ENCODE results near the gene CTXN2. TPM values are rescaled to one million over a fixed set of nuclear protein-coding genes. Genes with fewer than 3 reads are reported as not detected.

CTXN2 gene
- total RNA-seq, 2 experiments from 2014 or later: not detected

- Mint-ChIP-seq H3K9me3 (no peaks in the 10 kb centered on the region), H3K27me3 (peaks cover 18% of the 10 kb centered on the region), H3K27ac (no peak overlapping the region), H3K4me1 (ENCODE audit: low read depth) (no peaks in the 10 kb centered on the region), H3K4me3 (no peak overlapping the region), H3K36me3 (ENCODE audit: low read depth) (no peaks in the 10 kb centered on the region)
- no peak for TF ChIP-seq CTCF (IDR thresholded peaks at IDR 0.05)
- ChIA-PET CTCF (no interaction called here), POLR2A (no interaction called here)
- ATAC-seq (no peak), DNase-seq (no peak)
- intact Hi-C loops (cut with micrococcal nuclease): no loop called here
These were observed 10.6 kb downstream of the CTXN2 start for GRCh38 chr15:48202068-48202467.

GRCh38 chr15:48205981-48206380 lies 14.5 kb downstream of the CTXN2 start, which contains the start of gene SLC12A1:
Gene SLC12A1 (plus strand): TSS chr15:48206302. CDS start chr15:48207720, 1,418 bp downstream.
- no peaks in the 10 kb centered on the region for H3K36me3 Mint-ChIP-seq (ENCODE audit: low read depth)
- H3K27ac Mint-ChIP-seq: no peak within 1 kb of the TSS
- H3K4me3 Mint-ChIP-seq: no peak within 1 kb of the TSS
- no peaks in the 10 kb centered on the region for H3K9me3 Mint-ChIP-seq
- DNase-seq (no peak), ATAC-seq (no peak)
- no peak for TF ChIP-seq CTCF (IDR thresholded peaks at IDR 0.05)
- peaks cover 23% of the 10 kb centered on the region for H3K27me3 Mint-ChIP-seq
- H3K4me1 Mint-ChIP-seq (ENCODE audit: low read depth): no peaks in the 10 kb centered on the region
- POLR2A ChIA-PET: no interaction called here
- CTCF ChIA-PET: no interaction called here
- intact Hi-C loops (cut with micrococcal nuclease): no loop called here

- TF ChIP-seq CTCF (IDR thresholded peaks at IDR 0.05): no peak
- DNase-seq: no peak
- POLR2A ChIA-PET: no interaction called here
- H3K36me3 Mint-ChIP-seq (ENCODE audit: low read depth): no peaks in the 10 kb centered on the region
- no peak overlapping the region for H3K27ac Mint-ChIP-seq
- H3K4me1 Mint-ChIP-seq (ENCODE audit: low read depth): no peaks in the 10 kb centered on the region
- no peak for ATAC-seq
- peaks cover 8% of the 10 kb centered on the region for H3K27me3 Mint-ChIP-seq
- intact Hi-C loops (cut with micrococcal nuclease): no loop called here
- H3K4me3 Mint-ChIP-seq: no peak overlapping the region
- H3K9me3 Mint-ChIP-seq: no peaks in the 10 kb centered on the region
- CTCF ChIA-PET: no interaction called here
These were observed 29.8 kb downstream of the CTXN2 start for GRCh38 chr15:48221261-48221660.

- ATAC-seq (no peak), DNase-seq (no peak)
- intact Hi-C loops (cut with micrococcal nuclease): no loop called here
- CTCF ChIA-PET: no interaction called here
- TF ChIP-seq CTCF (IDR thresholded peaks at IDR 0.05): no peak
- Mint-ChIP-seq H3K4me3 (no peak overlapping the region), H3K9me3 (no peaks in the 10 kb centered on the region), H3K36me3 (ENCODE audit: low read depth) (no peaks in the 10 kb centered on the region), H3K4me1 (ENCODE audit: low read depth) (no peaks in the 10 kb centered on the region), H3K27ac (no peak overlapping the region), H3K27me3 (peaks cover 8% of the 10 kb centered on the region)
- POLR2A ChIA-PET: no interaction called here
These were observed 30.4 kb downstream of the CTXN2 start for GRCh38 chr15:48221885-48222284.

DNA sequence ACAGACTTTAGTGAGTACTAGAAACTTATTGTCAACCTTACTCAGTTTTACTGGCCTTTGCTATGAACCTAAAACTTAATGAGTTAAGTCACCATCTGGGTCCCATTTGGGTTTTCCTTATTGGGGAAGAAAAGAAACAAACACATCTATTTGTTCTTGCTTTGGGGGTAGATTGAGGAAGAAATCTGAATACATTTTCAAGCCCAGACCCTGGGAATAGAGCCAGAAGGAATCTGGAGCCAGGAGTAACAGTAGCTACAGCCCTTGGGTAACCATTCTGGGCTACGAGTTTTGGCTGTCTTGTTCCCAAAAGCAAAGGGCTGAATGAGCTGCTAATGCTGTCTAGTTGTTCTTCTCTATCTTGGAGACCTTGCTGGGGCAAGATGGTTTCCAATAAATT lies 31.2 kb downstream of the CTXN2 start:
- no peaks in the 10 kb centered on the region for H3K36me3 Mint-ChIP-seq (ENCODE audit: low read depth)
- intact Hi-C loops (cut with micrococcal nuclease): no loop called here
- CTCF ChIA-PET: no interaction called here

More for the DNA sequence above, 31.2 kb downstream of the CTXN2 start:
- Mint-ChIP-seq H3K27me3 (peaks cover 8% of the 10 kb centered on the region), H3K9me3 (no peaks in the 10 kb centered on the region), H3K4me1 (ENCODE audit: low read depth) (no peaks in the 10 kb centered on the region), H3K4me3 (no peak overlapping the region), H3K27ac (no peak overlapping the region)
- TF ChIP-seq CTCF (IDR thresholded peaks at IDR 0.05): no peak
- ATAC-seq: no peak
- POLR2A ChIA-PET: no interaction called here
- no peak for DNase-seq
